Duodenal mucosa (tissue), 2 donors: ENCODE data around the gene CIAO3.
"Not testable (repeated sequence)": the region's sequence is repeated elsewhere in the genome, so short reads cannot be mapped to it uniquely, and the experiment has no call there.

ENCODE experiments used
- H3K27ac ChIP-seq: one replicate; pipeline ENCODE4 v1.7.0; 2013; ENCODE audit warnings: low read depth, low read length
- H3K27me3 ChIP-seq, 2 donors: one replicate each; pipeline ENCODE4 v1.7.0; 2013; ENCODE audit warnings: low read length in 2 of 2, control low read depth in 1 of 2; ENCODE audit not compliant: insufficient read depth in 2 of 2, control insufficient read depth in 1 of 2
- H3K36me3 ChIP-seq, 2 donors: one replicate each; pipeline ENCODE4 v1.7.0; 2013; ENCODE audit warnings: low read length in 2 of 2, control low read depth in 1 of 2; ENCODE audit not compliant: insufficient read depth in 2 of 2, control insufficient read depth in 1 of 2
- H3K4me1 ChIP-seq, 2 donors: one replicate each; pipeline ENCODE4 v1.7.0; 2013; ENCODE audit warnings: low read length in 2 of 2, control low read depth in 1 of 2; ENCODE audit not compliant: insufficient read depth in 2 of 2, control insufficient read depth in 1 of 2
- H3K4me3 ChIP-seq, 2 donors: one replicate each; pipeline ENCODE4 v1.7.0; 2013; ENCODE audit warnings: low read length in 2 of 2, low read depth in 1 of 2
- H3K9ac ChIP-seq, 2 donors: one replicate each; pipeline ENCODE4 v1.7.0; 2013; ENCODE audit warnings: low read length in 2 of 2, low read depth in 1 of 2
- H3K9me3 ChIP-seq, 2 donors: one replicate each; pipeline ENCODE4 v1.7.0; 2013; ENCODE audit warnings: low read length in 2 of 2, control low read depth in 1 of 2; ENCODE audit not compliant: control insufficient read depth in 1 of 2

CIAO3 gene

DNA sequence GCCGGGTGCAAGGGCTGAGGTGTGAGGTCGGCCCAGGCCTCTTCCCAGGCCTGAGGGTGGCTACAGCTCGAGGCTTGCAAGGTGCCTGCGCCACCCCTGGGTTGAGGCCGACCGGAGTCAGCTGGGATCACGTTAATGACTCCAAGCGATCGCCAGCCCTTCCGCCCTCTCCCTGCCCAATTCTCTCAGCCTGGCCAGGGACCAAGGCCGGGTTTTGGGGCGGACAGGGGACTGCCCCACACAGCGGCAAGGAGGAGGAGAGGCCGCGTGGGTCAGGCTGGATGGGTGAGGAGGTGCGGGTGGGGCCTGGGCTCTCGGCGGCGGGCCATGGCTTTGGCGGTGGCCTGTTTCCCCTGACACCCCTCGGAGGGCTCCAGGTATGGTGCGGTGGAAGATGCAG lies 47.4 kb downstream of the CIAO3 start:
- Histone ChIP-seq H3K27ac (no peak overlapping the region), H3K9ac (no peak overlapping the region), H3K27me3 (peaks cover 19 to 21% of the 10 kb centered on the region in 2 donors), H3K4me3 (no peak overlapping the region), H3K9me3 (no peaks in the 10 kb centered on the region), H3K4me1 (peaks cover 22 to 32% of the 10 kb centered on the region in 2 donors), H3K36me3 (no peaks in the 10 kb centered on the region)

DNA sequence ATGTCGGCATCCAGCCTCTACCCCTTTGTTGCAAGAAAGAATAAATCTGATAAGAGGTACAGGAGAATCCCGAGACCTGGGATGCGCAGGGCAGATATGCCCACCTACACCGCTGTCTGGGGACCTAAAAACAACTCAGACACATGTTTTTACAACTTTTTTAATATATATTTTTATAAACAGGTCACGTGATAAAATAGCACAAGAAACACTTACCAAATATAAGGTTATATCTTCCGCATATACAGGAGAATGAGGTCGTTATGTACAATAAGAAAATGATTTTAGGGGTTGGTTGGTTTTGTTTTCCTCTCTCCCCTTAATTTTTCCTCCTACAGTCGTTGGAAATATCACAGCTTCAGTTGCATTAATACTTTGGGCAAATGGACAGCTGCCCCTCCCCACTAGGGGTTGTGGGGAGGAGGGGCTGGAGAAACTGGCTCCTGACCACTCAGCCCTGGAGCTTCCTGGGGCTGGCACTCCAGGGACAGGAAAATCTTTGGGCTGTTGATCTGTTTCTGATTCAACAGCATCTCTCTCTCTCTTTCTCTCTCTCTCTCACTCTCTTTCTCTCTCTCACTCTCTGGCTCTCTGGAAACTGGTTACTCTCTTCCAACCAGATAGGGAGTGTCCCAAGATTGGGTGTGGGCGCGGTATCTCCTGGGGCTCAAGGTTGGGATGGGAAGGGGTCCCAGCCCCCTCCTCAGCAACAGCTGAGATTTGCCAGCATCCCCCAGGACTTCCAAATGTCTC lies 48.3 kb downstream of the CIAO3 start:
- no peak overlapping the region for H3K4me3 ChIP-seq
- H3K27ac ChIP-seq = no peak overlapping the region
- H3K9ac ChIP-seq = no peak overlapping the region
- peaks cover 22 to 32% of the 10 kb centered on the region in 2 donors for H3K4me1 ChIP-seq
- H3K36me3 ChIP-seq = peaks cover 0 to 5% of the 10 kb centered on the region in 2 donors
- H3K9me3 ChIP-seq = no peaks in the 10 kb centered on the region
- peaks cover 19 to 21% of the 10 kb centered on the region in 2 donors for H3K27me3 ChIP-seq

DNA sequence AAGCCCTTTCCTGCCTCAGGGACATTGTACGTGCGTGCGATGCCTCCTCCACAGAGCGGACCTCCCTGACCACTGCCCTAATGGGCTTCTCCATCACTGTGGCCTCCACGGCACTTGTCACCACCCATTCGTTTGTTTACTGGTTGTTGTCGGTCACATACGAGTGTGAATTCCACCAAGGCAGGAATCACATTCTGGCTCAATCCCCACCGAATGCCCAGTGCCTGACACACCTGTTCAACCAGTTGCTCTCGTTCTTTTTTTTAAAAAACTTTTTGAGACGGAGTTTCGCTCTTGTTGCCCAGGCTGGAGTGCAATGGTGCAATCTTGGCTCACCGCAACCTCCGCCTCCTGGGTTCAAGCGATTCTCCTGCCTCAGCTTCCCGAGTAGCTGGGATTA lies 49.6 kb downstream of the CIAO3 start:
- peaks cover 3 to 17% of the 10 kb centered on the region in 2 donors for H3K36me3 ChIP-seq
- not testable (repeated sequence) for H3K9me3 ChIP-seq, H3K4me3 ChIP-seq, H3K27ac ChIP-seq, H3K9ac ChIP-seq
- peaks cover 21 to 30% of the 10 kb centered on the region in 2 donors for H3K4me1 ChIP-seq
- H3K27me3 ChIP-seq = peaks cover 19 to 21% of the 10 kb centered on the region in 2 donors

DNA sequence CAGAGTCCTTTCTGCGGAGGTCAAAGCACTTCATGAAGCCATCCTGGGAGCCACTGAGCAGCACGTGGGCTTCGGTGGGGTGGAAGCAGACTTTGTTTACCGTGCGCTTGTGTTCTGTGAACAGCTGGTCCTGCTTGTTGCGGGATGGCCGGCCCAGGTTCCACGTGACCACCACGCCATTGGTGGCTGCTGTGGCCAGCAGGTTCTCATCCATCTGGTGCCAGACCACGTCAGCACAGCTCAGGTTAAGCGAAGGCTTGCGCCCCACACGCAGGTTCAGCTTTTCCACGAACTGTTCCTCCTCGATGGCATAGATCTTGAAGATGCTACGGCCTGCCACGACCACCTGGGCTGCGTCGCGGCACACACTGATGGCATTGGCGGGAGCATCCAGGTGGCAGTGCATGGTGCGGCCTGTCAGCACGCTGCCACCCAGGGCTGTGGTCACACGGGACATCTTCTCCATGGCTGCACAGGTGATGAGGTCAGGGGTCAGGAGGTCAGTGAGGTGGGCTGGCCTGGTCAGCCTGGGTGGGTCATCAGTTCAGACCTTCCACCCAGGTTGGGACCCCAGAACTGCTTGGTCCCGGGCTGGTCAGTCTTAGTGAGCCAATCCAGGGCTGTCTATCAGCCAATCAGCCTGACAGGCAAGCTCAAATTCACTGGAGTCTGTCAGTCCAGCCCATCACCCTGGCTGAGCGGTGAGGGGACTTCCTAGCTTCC lies 51.5 kb downstream of the CIAO3 start:
- H3K27me3 ChIP-seq = peaks cover 10 to 13% of the 10 kb centered on the region in 2 donors
- peaks cover 8 to 23% of the 10 kb centered on the region in 2 donors for H3K4me1 ChIP-seq
- no peak overlapping the region for H3K27ac ChIP-seq
- peak overlapping the region; percentile 77 to 91 for H3K4me3 ChIP-seq
- H3K9ac ChIP-seq = peak overlapping the region; percentile 83 to 94
- H3K36me3 ChIP-seq = peaks cover 3 to 22% of the 10 kb centered on the region in 2 donors
- H3K9me3 ChIP-seq = no peaks in the 10 kb centered on the region

DNA sequence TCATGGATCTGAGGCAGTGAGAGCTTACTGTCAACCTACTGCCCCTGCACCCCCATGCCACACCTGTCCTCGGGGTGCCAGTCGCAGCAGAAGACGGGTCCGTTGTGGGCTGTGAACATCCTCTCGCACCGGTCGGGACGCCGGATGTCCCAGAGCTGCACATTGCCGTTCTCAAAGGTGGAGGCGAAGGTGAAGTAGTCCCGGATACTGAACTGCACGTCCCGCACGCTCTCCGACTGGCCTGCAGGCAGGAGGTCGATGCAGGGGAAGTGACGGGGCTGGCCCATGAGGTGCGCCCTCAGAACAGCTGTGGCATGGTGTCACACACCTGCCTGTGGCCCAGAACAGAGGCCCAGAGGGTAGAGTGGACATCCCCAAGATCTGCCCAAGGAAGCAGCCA lies 53.3 kb downstream of the CIAO3 start:
- no peaks in the 10 kb centered on the region for H3K9me3 ChIP-seq
- H3K4me3 ChIP-seq = no peak overlapping the region
- H3K27ac ChIP-seq = no peak overlapping the region
- H3K9ac ChIP-seq = no peak overlapping the region
- peaks cover 10 to 30% of the 10 kb centered on the region in 2 donors for H3K36me3 ChIP-seq
- peaks cover 0 to 7% of the 10 kb centered on the region in 2 donors for H3K27me3 ChIP-seq
- peaks cover 12 to 36% of the 10 kb centered on the region in 2 donors for H3K4me1 ChIP-seq

DNA sequence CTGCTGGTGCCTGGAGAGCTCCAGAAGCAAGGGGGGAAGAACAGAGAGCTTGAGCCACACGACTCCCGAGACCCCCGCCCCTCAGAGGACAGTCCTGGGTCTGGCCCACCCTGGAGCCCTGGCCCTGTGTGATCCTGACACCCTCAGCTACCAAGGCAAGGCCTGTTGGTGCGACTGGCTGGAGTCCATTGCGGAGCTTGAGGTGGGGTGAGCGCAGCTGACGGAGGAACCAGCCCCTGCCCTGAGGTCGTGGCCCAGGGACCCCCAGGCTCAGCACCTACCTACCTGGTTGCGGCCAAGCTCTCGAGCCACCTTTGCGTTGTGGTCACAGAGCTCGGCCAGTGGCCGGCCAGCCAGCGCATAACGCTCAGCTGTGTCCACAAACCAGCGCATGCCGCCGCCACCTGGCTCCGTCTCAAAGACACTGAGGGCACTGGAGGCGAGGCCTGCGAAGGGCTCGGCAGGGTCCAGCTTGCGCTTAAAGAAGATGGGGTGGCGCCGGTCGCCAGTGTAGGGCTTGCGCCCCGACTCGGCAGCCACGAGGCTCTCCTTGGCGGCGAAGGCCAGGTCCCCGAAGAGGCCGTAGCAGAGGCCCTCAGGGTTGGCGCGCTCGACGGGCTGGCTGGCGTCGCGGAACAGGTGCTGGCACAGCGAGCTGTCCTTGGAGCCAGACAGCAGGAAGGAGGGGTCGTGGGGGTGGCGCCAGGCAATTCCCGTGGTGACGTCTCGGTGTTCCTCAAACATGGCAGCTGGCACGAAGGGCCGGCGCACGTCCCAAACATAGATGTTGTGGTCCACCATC lies 54.1 kb downstream of the CIAO3 start:
- H3K9me3 ChIP-seq = no peaks in the 10 kb centered on the region
- peaks cover 17 to 44% of the 10 kb centered on the region in 2 donors for H3K4me1 ChIP-seq
- H3K4me3 ChIP-seq = no peak overlapping the region
- H3K9ac ChIP-seq = no peak overlapping the region
- peaks cover 18 to 38% of the 10 kb centered on the region in 2 donors for H3K36me3 ChIP-seq
- no peak overlapping the region for H3K27ac ChIP-seq
- H3K27me3 ChIP-seq = no peaks in the 10 kb centered on the region

DNA sequence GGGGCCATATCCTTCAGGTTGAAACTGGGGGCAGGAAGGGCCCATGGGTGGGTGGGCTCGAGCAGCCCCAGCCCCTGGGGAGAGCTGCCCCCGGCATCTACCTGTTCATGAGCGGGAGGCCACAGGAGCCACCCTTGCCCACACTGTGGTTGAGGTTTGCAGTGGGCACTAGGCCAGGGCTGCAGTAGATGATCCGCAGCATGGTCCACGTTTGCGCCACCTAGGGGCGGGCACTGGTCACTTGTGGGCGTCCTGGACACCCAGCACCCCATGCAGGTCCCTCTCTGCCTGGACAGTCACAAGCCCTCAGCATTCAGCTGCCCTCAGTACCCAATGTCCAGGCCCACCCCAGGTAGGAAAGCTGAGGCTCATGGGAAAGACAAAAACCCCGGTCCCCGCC lies 54.8 kb downstream of the CIAO3 start:
- H3K4me3 ChIP-seq = no peak overlapping the region
- no peaks in the 10 kb centered on the region for H3K27me3 ChIP-seq
- H3K9ac ChIP-seq = no peak overlapping the region
- no peaks in the 10 kb centered on the region for H3K9me3 ChIP-seq
- peaks cover 21 to 42% of the 10 kb centered on the region in 2 donors for H3K36me3 ChIP-seq
- H3K4me1 ChIP-seq = peaks cover 24 to 51% of the 10 kb centered on the region in 2 donors
- H3K27ac ChIP-seq = no peak overlapping the region

DNA sequence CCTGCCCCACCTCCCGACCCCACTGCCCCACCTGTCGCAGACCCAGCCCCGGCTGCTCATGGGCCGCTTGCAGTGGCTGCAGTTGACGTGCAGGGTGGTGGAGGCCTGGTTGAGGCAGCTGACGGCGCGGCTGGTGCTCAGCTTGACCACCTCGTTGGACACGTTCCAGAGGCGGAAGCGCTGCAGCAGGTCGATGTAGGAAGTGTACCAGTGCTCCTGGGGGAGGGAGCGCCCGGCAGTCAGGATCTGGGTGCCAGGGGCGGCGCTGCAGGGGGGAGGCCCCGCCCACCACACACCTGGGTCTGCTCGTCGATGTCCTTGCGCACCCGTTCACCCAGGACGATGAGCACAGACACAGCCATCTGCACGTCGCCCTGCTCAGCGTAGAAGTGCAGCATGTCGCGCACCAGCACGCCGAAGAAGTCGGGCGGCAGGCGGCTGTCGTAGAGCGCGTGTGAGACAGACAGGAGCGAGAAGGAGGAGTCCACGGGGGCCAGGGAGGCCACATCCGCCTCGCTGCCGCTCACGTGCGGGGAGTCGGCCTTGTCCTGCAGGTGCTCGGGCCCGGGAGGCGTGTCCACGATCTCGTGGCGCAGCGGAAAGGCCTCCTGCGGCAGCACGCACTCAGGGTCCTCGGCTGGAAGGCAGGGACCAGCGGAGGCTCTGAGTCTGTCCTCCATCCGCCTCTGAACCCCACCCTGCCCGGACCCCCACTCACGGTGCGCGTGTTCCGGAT lies 55.7 kb downstream of the CIAO3 start:
- Histone ChIP-seq H3K4me1 (peaks cover 26 to 54% of the 10 kb centered on the region in 2 donors), H3K27ac (no peak overlapping the region), H3K36me3 (peaks cover 21 to 42% of the 10 kb centered on the region in 2 donors)

DNA sequence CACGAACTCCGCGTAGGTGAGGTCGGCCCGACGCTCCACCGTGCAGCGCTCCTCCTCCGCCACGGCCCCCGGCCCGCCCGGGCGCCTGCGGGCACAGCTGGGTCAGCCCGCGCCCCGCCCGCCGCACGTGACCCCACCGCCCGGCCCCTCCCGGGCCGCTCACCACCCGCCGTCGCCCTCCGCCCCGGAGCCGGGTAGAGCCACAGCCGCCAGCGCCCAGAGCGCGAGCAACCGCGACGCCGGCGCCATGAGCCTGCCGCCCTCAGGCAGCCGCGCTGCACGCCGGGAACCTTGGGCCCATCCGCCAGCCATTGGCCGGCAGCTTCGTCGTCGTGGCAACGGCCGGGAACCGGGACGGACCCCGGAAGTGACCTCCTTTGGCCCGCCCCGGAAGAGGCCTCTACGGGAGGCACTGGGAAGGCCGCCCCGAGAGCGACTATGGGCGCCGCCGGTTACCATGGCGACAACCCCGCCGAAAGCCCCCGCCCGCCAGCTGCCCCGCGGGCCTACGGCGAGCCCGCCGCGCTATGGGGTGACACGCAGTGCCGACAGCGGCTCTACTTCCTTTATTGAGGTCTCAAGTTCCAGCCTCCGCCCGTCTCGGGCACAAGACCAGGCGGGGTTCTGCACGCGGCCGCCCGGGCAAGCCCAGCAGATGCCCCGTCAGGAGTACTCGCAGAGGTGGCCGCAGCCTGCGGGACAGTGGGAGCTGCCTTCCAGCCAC lies 56.6 kb downstream of the CIAO3 start, which contains the start of gene JMJD8:
Gene JMJD8, minus strand, starts transcription at position 264 of the 724 bp plus-strand sequence. Its CDS starts 15 bp downstream, at position 249.
- no peaks in the 10 kb centered on the region for H3K27me3 ChIP-seq
- peak within 1 kb of the TSS; percentile 70 for H3K27ac ChIP-seq
- H3K9me3 ChIP-seq = no peaks in the 10 kb centered on the region
- peaks cover 21 to 47% of the 10 kb centered on the region in 2 donors for H3K4me1 ChIP-seq
- peak within 1 kb of the TSS; percentile 43 to 54 for H3K9ac ChIP-seq
- H3K4me3 ChIP-seq = peak within 1 kb of the TSS; percentile 71 to 77
- peaks cover 21 to 42% of the 10 kb centered on the region in 2 donors for H3K36me3 ChIP-seq

More for the DNA sequence above, 55.7 kb downstream of the CIAO3 start:
- H3K9me3 ChIP-seq = no peaks in the 10 kb centered on the region
- no peaks in the 10 kb centered on the region for H3K27me3 ChIP-seq
- no peak overlapping the region for H3K9ac ChIP-seq
- H3K4me3 ChIP-seq = peak overlapping the region in 1 of 2 donors; percentile 16
